GM21529 (cell line): Measurements from ENCODE around the gene RETREG1.
"Not testable (repeated sequence)": the region's sequence is repeated elsewhere in the genome, so short reads cannot be mapped to it uniquely, and the experiment has no call there.

Experiments
- ATAC-seq: cut with Tn5 transposase; IDR thresholded peaks from one replicate; pipeline ENCODE4 v1.9.1; 2021; ENCODE audit not compliant: unreplicated experiment

The RETREG1 gene

GRCh38 chr5:16461026-16461425 lies 155.8 kb downstream of the RETREG1 start:
- no peak for ATAC-seq

DNA sequence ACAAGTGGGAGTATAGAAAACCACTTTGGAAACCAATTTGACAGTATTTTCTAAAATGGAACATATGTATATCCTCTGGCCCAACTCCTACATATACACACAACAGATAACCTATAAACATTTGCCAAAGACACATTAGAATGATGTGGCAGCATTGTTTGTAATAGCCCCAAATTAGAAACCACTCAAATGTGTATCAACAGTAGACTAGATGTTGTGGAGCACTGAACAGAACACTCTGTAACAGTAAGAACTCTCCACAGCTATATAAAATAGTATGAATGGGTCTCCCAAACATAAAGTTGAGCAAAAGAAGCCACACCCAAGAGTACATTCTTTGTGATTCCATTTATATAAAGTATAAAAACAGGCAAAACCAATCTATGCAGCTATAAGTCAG lies 157.3 kb downstream of the RETREG1 start:
- ATAC-seq, result no peak

- no peak for ATAC-seq
Measured at GRCh38 chr5:16457853-16458252, 158.9 kb downstream of the RETREG1 start.

DNA sequence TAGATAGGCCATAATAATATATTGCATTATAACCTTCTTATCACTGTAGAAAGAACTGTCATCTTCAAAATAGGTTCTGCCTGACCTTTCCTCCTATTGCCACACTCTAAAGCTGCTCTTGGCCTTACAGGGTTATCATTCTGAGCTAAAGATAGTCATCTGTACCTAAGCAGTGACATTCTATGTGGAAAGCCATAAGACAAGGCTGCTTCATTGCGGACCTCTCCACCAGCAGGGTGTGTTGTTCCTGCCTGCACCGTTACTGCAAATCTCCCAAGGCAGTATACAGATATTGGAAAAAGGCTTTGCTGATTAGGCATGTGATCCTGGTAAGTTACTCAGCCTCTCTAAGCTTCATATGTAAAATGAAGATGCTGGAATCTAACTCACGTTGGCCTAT lies 159.3 kb downstream of the RETREG1 start:
- ATAC-seq, result no peak

DNA sequence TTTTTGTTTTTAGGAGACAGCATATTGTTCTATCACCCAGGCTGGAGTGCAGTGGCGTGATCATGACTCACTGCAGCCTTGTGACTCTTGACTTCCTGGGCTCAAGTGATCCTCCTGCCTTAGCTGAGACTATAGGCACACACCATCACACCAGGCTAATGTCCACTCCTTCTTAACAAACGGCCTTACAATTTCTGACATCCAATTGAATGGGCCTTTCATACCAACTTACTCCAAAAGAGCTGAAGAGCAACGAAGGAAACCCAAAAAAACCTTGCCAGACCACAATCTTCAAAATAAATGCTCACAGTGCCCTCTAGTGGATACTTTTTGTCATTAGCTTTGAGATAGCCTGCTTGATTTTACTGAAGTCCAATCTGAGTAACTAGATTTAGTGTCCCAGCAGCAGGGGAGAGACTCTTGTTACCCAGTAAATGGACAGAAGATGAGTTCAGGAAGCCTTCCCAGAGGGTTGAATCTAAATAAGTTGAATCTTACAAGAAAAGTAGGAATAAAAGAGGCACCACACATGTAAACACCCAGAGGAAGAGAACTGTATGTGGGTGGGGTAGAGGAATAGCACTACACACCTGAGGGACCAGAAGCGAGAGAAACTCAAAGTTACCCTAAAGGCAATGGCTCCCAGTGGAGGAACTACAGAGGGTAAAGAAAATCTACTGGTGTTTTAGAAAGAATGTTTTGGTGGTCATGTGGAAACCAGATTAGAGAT lies 160.5 kb downstream of the RETREG1 start:
- ATAC-seq, result peak; percentile 65

DNA sequence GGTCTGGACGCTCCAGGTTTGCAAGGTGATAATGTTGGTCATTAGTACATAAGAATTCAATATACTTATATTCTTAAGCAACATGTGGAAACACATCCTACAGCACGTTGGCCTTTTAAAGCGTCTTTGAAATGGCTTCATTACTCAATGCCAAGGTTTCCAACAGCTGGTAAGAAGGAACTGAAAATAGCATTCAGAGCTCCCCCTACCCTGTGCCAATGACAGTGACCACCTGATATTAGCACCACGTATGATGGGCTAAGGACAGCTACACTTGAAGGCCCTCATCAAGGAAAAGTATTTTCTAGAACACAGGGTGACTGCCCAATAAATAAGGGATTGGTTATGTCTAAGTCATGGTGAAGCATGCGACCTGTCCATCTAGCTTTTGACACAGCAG lies 161.1 kb downstream of the RETREG1 start:
- no peak for ATAC-seq

GRCh38 chr5:16454686-16455085 lies 162.1 kb downstream of the RETREG1 start:
- no peak for ATAC-seq

GRCh38 chr5:16453609-16454008 lies 163.2 kb downstream of the RETREG1 start:
- ATAC-seq, result no peak

GRCh38 chr5:16450163-16450562 lies 166.6 kb downstream of the RETREG1 start:
- ATAC-seq, result peak; percentile 56

DNA sequence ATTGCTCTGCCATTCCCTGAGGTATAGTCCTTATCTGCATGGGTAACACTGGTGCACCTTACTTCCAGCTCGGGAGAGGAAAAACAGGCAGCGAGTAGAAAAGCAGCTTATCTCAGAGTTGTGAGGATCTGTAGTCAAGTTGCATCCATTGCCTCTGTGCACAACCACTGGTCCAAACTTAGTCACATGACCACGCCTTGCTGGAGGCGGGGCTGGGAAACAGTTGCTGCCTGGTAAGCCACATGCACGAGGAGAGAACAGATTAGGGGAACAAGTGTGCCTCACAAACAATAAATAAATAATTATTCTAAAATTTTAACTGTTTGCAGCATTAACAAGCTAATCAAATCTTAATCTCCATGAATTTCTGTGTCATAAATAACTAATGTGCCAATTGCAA lies 169.8 kb downstream of the RETREG1 start:
- no peak for ATAC-seq

GRCh38 chr5:16437977-16438376 lies 178.8 kb downstream of the RETREG1 start:
- no peak for ATAC-seq

GRCh38 chr5:16436065-16436682 lies 180.6 kb downstream of the RETREG1 start:
- ATAC-seq, result not testable (repeated sequence)

GRCh38 chr5:16431490-16431889 lies 185.3 kb downstream of the RETREG1 start:
- no peak for ATAC-seq

GRCh38 chr5:16430349-16431089 lies 186.3 kb downstream of the RETREG1 start:
- no peak for ATAC-seq

DNA sequence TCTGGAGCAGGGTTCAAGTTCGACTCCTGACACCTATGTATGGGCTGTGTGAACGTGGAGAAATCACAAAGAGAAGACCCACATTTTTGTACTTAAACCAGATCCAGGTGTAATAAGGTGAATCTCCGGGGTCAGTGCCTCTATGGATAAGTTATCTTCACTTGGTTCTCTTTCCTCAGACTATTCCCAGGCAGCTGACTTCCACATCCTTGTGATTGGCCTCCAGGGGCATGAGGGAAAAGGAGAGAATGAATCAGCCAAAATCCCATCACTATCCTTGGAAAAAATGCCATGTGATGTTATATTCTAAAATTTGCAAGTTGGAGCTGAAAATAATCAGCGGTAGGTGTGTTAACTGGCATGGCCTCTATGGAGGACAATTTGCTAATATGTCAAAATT lies 188.4 kb downstream of the RETREG1 start:
- ATAC-seq, result no peak

- ATAC-seq, result no peak
Measured at GRCh38 chr5:16427587-16427986, 189.2 kb downstream of the RETREG1 start.
